Duodenal mucosa (tissue), 2 donors: ENCODE measurements around the gene MYO3B.
"Not testable (repeated sequence)": the region's sequence is repeated elsewhere in the genome, so short reads cannot be mapped to it uniquely, and the experiment has no call there.

Experiments
- H3K27ac ChIP-seq: one replicate; pipeline ENCODE4 v1.7.0; 2013; ENCODE audit warnings: low read depth, low read length
- H3K27me3 ChIP-seq, 2 donors: one replicate each; pipeline ENCODE4 v1.7.0; 2013; ENCODE audit warnings: low read length in 2 of 2, control low read depth in 1 of 2; ENCODE audit not compliant: insufficient read depth in 2 of 2, control insufficient read depth in 1 of 2
- H3K36me3 ChIP-seq, 2 donors: one replicate each; pipeline ENCODE4 v1.7.0; 2013; ENCODE audit warnings: low read length in 2 of 2, control low read depth in 1 of 2; ENCODE audit not compliant: insufficient read depth in 2 of 2, control insufficient read depth in 1 of 2
- H3K4me1 ChIP-seq, 2 donors: one replicate each; pipeline ENCODE4 v1.7.0; 2013; ENCODE audit warnings: low read length in 2 of 2, control low read depth in 1 of 2; ENCODE audit not compliant: insufficient read depth in 2 of 2, control insufficient read depth in 1 of 2
- H3K4me3 ChIP-seq, 2 donors: one replicate each; pipeline ENCODE4 v1.7.0; 2013; ENCODE audit warnings: low read length in 2 of 2, low read depth in 1 of 2
- H3K9ac ChIP-seq, 2 donors: one replicate each; pipeline ENCODE4 v1.7.0; 2013; ENCODE audit warnings: low read length in 2 of 2, low read depth in 1 of 2
- H3K9me3 ChIP-seq, 2 donors: one replicate each; pipeline ENCODE4 v1.7.0; 2013; ENCODE audit warnings: low read length in 2 of 2, control low read depth in 1 of 2; ENCODE audit not compliant: control insufficient read depth in 1 of 2

The MYO3B gene

GRCh38 chr2:170467568-170468422 lies 289.8 kb downstream of the MYO3B start:
- Histone ChIP-seq H3K27me3 (no peaks in the 10 kb centered on the region), H3K9me3 (no peaks in the 10 kb centered on the region), H3K4me1 (peaks cover 5 to 6% of the 10 kb centered on the region in 2 donors), H3K9ac (no peak overlapping the region), H3K4me3 (no peak overlapping the region), H3K27ac (no peak overlapping the region), H3K36me3 (no peaks in the 10 kb centered on the region)

DNA sequence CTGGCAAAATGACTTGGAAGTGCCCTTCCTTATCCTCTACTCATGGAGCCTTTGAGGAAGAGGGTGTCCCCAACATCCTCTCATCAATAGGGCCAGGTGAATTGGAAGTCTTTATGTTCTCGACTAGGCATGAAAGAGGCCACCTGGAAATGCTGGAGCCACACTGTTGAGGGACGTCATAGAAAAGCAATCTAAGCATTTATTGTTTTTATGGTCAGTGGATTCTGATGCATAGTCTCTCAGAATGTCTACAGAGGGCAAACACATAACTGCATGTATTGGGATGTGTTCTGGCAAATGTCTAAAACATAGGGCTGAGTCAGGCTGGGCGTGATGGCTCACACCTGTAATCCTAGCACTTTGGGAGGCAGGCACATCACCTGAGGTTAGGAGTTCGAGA lies 290.6 kb downstream of the MYO3B start:
- Histone ChIP-seq H3K27me3 (no peaks in the 10 kb centered on the region), H3K9ac (no peak overlapping the region), H3K36me3 (no peaks in the 10 kb centered on the region), H3K4me3 (no peak overlapping the region), H3K27ac (no peak overlapping the region), H3K4me1 (peaks cover 5 to 6% of the 10 kb centered on the region in 2 donors), H3K9me3 (no peaks in the 10 kb centered on the region)

DNA sequence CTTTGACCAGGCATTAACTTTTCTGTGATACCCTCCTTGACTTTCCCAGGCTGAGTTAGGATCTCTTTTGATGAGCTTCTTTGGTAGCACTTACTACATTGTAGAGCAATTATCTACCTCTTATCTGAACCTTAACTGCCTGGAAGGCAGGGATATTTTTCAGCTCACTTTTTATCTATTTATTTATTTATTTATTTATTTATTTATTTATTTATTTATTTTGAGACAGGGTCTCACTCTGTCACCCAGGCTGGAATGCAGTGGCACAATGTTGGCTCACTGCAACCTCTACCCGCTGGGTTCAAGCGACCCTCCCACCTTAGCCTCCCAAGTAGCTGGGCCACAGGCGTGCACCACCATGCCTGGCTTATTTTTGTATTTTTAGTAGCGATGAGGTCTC lies 294.6 kb downstream of the MYO3B start:
- not testable (repeated sequence) for H3K4me3 ChIP-seq, H3K27me3 ChIP-seq, H3K9ac ChIP-seq, H3K36me3 ChIP-seq, H3K9me3 ChIP-seq, H3K4me1 ChIP-seq, H3K27ac ChIP-seq

DNA sequence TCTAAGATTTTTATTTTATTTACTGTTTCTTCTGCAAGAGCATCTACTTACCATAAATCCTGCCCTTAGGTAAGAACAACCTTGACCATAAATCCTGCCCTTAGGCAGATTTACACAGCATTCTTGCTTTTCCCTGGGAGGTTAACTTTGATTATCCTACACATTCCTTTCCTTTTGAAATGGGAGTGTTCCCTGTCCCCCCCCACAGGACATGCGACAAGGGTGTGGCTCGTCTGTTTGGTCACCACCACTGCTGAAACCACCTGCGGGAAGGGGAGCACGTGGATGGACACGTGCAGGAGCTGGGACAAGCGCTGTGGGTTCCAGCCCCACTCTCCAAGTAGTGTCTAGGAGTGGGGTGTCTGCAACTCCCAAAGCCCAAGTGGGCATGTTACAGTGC lies 297.9 kb downstream of the MYO3B start:
- H3K4me3 ChIP-seq: no peak overlapping the region

DNA sequence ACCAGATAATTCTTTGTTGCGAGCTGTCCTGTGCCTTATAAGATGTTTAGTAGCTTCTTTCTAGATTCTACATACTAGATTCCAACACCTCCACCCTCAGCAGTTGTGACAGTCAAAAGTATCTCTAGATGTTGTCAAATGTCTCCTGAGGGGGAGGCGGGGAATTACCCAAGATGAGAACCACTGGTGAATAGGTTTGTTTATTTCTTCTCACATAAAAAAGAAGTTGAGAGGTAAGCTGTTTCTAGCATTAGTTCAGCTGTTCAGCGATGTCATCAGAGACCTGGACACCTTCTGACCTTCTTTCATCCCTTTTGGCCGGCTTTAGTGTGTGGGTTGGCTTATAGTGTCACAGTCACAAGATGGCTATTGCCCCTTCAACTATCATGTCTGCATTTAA lies 299.7 kb downstream of the MYO3B start:
- Histone ChIP-seq H3K4me3 (no peak overlapping the region), H3K9me3 (no peaks in the 10 kb centered on the region), H3K4me1 (no peaks in the 10 kb centered on the region), H3K36me3 (no peaks in the 10 kb centered on the region), H3K27ac (no peak overlapping the region), H3K9ac (no peak overlapping the region), H3K27me3 (no peaks in the 10 kb centered on the region)

More for the DNA sequence above, 297.9 kb downstream of the MYO3B start:
- Histone ChIP-seq H3K9me3 (no peaks in the 10 kb centered on the region), H3K27ac (no peak overlapping the region), H3K27me3 (no peaks in the 10 kb centered on the region), H3K9ac (no peak overlapping the region), H3K4me1 (no peaks in the 10 kb centered on the region), H3K36me3 (no peaks in the 10 kb centered on the region)

DNA sequence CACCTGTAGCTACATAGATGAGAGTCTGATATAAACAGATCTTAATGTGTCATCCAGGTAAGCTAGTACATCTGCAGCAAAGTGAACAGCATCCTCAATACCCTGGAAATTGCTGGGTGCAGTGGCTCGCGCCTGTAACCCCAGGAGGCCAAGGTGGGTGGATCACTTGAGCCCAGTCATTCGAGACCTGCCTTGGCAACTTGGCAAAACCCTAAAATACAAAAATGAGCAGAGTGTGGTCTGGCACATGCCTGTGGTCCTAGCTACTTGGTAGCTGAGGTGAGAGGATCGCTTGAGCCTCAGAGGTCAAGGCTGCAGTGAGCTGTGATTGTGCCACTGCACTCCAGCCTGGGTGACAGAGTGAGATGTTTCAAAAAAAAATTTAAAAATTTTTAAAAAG lies 303.3 kb downstream of the MYO3B start:
- no peak overlapping the region for H3K4me3 ChIP-seq
- H3K27me3 ChIP-seq: no peaks in the 10 kb centered on the region
- H3K9ac ChIP-seq: no peak overlapping the region
- no peaks in the 10 kb centered on the region for H3K36me3 ChIP-seq
- H3K27ac ChIP-seq: no peak overlapping the region
- H3K4me1 ChIP-seq: peaks cover 0 to 4% of the 10 kb centered on the region in 2 donors
- H3K9me3 ChIP-seq: no peaks in the 10 kb centered on the region

- H3K4me1 ChIP-seq: peaks cover 0 to 4% of the 10 kb centered on the region in 2 donors
- no peaks in the 10 kb centered on the region for H3K27me3 ChIP-seq
- H3K36me3 ChIP-seq: no peaks in the 10 kb centered on the region
- no peaks in the 10 kb centered on the region for H3K9me3 ChIP-seq
- H3K4me3 ChIP-seq: no peak overlapping the region
- H3K9ac ChIP-seq: no peak overlapping the region
- no peak overlapping the region for H3K27ac ChIP-seq
Measured at GRCh38 chr2:170484552-170484951, 306.6 kb downstream of the MYO3B start.

- no peak overlapping the region for H3K9ac ChIP-seq
- H3K27ac ChIP-seq: no peak overlapping the region
- no peaks in the 10 kb centered on the region for H3K9me3 ChIP-seq
Measured at GRCh38 chr2:170485254-170486026, 307.5 kb downstream of the MYO3B start.

DNA sequence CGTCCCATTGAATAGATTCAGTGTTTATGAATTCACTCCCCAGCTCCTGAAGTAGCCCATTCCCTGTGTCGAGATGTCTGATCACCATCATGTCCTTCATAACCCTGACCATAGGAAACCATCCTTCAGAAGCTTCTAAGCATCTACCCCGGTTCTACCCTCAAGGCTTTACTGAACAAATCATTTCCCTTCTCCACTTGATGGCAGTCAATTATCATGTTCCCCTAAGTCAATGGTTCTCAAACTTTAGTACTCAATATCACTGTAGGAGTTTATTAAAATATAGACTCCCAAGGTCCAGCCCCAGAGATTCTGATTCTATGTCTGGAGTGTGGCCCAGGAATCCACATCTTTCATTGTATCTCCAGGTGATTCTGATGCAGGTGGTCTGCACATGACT lies 308.8 kb downstream of the MYO3B start:
- Histone ChIP-seq H3K4me1 (peaks cover 0 to 4% of the 10 kb centered on the region in 2 donors), H3K9me3 (no peaks in the 10 kb centered on the region), H3K9ac (no peak overlapping the region), H3K36me3 (no peaks in the 10 kb centered on the region), H3K27ac (no peak overlapping the region), H3K27me3 (no peaks in the 10 kb centered on the region), H3K4me3 (no peak overlapping the region)

More at GRCh38 chr2:170485254-170486026, 307.5 kb downstream of the MYO3B start:
- Histone ChIP-seq H3K4me3 (no peak overlapping the region), H3K4me1 (peaks cover 0 to 4% of the 10 kb centered on the region in 2 donors), H3K36me3 (no peaks in the 10 kb centered on the region), H3K27me3 (no peaks in the 10 kb centered on the region)

DNA sequence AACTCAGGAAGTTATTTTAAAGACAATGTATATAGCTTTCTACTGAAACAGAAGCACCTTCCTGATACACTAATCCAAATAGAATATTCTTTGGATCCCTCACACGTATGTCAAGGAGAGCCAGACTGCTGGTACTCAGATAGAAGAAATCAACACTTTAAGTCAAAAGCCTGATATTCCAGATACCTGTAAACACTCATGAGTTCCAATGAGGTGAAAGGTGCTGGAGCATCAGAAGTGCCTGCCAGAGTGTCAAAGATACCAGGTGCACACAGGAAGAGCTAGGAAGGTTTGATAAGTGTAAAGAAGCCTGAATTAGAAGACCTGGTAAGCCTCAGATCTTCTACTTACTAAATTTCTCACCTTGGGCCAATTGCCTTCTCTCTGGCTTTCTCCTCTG lies 310.9 kb downstream of the MYO3B start:
- Histone ChIP-seq H3K4me1 (peaks cover 0 to 4% of the 10 kb centered on the region in 2 donors), H3K9ac (no peak overlapping the region), H3K27ac (no peak overlapping the region), H3K4me3 (no peak overlapping the region), H3K27me3 (peaks cover 0 to under 1% of the 10 kb centered on the region in 2 donors), H3K36me3 (no peaks in the 10 kb centered on the region), H3K9me3 (no peaks in the 10 kb centered on the region)
